Mesothelial cell of epicardium (in vitro differentiated cells): ENCODE results near the gene GTF2H1. TPM values are rescaled to one million over a fixed set of nuclear protein-coding genes. Genes with fewer than 3 reads are reported as not detected.

Experiments used
- DNase-seq, 2 experiments: peaks; one replicate each; pipeline ENCODE4 v3.0.0; 2021; ENCODE audit warnings: low spot score in 2 of 2; ENCODE audit not compliant: unreplicated experiment in 2 of 2
- H3K27ac Mint-ChIP-seq: 2 replicates; pipeline ENCODE4 v1.8.0; 2021; ENCODE audit warnings: mixed read lengths
- H3K27me3 Mint-ChIP-seq: 2 replicates; pipeline ENCODE4 v1.8.0; 2021; ENCODE audit warnings: low read depth, mixed read lengths
- H3K36me3 Mint-ChIP-seq: 2 replicates; pipeline ENCODE4 v1.8.0; 2021; ENCODE audit warnings: mixed read lengths
- H3K4me1 Mint-ChIP-seq: 2 replicates; pipeline ENCODE4 v1.8.0; 2021; ENCODE audit warnings: mixed read lengths
- H3K4me3 Mint-ChIP-seq: 2 replicates; pipeline ENCODE4 v1.8.0; 2021; ENCODE audit warnings: mild to moderate bottlenecking, moderate library complexity, mixed read lengths
- H3K9me3 Mint-ChIP-seq: 2 replicates; pipeline ENCODE4 v1.8.0; 2021; ENCODE audit warnings: mixed read lengths
- total RNA-seq: library from RNA; stranded (reverse); gene quantifications from 3 replicates; pipeline ENCODE4 v1.2.1, GENCODE V29; 2021
- TF ChIP-seq, protein P1 (sequence below): fragments of 200-600 bp; sonication (generic); IDR thresholded peaks from one replicate; pipeline ENCODE4 v1.5.0; 2021; ENCODE audit warnings: antibody characterized with exemption; ENCODE audit not compliant: unreplicated experiment

The GTF2H1 gene
- 45.9 to 47.8 TPM (median 46.2 TPM) in 3 replicates for total RNA-seq

DNA sequence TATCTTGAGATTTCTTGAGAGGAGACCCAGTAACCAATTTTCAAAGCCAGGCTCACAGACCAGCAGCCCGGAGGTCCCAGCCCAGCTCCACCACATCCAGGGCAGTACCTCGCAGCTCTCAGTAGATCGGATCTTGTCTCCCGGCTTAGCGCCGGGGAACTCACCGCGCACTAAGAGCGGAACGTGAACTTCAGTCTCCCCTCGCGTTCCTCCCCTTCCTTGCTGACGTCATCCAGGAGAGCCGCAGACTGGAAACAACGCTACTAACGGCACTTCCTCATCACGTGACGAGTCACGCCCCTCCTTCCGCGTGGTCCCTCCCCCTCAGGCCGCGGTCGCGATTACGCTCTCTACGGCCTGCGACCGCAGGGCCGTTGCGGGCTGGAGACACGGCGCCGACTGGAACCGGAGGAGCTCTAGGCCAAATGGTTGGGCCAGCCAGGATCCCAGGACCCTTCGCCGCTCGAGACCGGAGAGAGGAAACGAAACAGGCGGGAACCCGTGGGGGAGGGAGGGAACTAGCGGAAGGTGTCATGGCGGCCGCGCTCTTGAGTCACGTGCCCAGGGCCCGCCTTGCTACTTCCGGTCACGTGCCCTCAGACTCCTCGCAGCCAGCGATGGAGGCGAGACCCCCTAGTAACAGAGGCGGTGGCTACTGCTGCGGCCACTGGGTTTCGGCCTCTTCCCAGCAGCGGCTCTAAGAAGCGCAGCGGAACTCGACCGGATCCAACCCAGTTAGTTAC is at the start of gene GTF2H1, which contains the start of gene HPS5:
Gene GTF2H1 (plus strand): TSS at position 599 of the 743 bp plus-strand sequence. CDS start 10,508 bp downstream, outside the sequence.
Gene HPS5 (minus strand): TSS at position 172 of the 743 bp plus-strand sequence. CDS start 4,282 bp downstream, outside the sequence.
- H3K4me1 Mint-ChIP-seq: peaks cover 58% of the 10 kb centered on the region
- H3K9me3 Mint-ChIP-seq: no peaks in the 10 kb centered on the region
- peak within 1 kb of the TSS; percentile 100 for H3K27ac Mint-ChIP-seq
- TF ChIP-seq, protein P1, sequence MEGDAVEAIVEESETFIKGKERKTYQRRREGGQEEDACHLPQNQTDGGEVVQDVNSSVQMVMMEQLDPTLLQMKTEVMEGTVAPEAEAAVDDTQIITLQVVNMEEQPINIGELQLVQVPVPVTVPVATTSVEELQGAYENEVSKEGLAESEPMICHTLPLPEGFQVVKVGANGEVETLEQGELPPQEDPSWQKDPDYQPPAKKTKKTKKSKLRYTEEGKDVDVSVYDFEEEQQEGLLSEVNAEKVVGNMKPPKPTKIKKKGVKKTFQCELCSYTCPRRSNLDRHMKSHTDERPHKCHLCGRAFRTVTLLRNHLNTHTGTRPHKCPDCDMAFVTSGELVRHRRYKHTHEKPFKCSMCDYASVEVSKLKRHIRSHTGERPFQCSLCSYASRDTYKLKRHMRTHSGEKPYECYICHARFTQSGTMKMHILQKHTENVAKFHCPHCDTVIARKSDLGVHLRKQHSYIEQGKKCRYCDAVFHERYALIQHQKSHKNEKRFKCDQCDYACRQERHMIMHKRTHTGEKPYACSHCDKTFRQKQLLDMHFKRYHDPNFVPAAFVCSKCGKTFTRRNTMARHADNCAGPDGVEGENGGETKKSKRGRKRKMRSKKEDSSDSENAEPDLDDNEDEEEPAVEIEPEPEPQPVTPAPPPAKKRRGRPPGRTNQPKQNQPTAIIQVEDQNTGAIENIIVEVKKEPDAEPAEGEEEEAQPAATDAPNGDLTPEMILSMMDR: no peak
- peak within 1 kb of the TSS; percentile 91 for H3K4me3 Mint-ChIP-seq
- no peaks in the 10 kb centered on the region for H3K27me3 Mint-ChIP-seq
- peak; percentile 92 to 93 for DNase-seq
- H3K36me3 Mint-ChIP-seq: peaks cover 8% of the 10 kb centered on the region

DNA sequence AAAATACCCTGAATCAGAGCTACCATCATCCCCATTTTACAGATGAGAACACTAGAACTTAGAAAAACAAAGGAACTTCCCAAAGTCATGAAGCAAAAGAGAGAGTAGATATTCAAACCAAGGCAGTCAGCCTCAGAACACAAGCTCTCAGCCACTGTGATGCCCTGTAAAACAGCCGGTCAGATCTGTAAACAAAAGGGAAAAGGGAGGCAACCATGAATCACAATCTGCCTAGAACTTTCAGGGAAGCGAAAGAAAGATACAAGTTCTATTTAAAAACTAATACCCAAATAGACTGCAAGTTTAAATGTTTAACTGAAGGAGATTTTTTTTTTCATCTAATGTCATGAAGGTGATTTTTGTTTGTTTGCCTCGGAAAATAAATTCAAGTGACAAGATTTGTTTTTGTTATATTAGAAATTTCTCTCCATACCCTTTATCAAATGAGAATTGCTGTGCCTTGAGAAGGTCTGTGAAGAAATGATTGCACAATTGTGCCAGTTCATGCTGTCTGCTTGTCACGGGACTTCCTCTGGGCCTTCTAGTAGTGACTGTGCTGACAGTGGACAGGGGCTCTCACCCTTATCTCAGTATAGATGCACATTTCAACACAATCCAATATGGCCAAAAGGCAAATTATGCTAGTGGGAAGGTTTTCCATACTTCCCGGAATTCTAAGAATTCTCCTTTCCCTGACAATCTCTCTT is 44.6 kb upstream of the GTF2H1 start:
- no peaks in the 10 kb centered on the region for H3K4me1 Mint-ChIP-seq
- H3K36me3 Mint-ChIP-seq: peaks cover 43% of the 10 kb centered on the region

DNA sequence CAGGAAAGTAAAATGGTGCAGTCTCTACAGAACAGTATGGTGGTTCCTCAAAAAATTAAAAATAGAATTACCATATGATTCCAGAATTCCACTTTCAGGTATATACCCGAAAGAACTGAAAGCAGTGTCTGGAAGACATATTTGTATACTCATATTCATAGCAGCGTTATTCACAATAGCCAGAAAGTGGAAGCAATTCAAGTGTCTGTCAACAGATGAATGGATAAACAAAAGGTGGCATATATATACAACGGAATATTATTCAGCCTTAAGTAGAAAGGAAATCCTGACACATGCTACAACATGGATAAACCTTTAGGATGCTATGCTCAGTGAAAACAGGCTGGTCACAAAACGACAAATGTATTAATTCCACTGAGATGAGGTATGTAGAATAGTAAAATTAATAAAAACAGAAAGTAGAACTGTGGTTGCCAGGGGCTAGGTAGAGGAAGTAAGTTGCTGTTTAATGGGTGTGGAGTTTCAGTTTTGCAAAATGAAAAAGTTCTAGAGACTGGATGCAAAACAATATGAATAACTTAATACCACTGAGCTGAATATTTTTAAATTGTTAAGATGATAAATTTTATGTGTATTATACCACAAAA is 41.8 kb upstream of the GTF2H1 start:
- DNase-seq: no peak
- H3K9me3 Mint-ChIP-seq: no peaks in the 10 kb centered on the region
- peaks cover 44% of the 10 kb centered on the region for H3K36me3 Mint-ChIP-seq
- no peaks in the 10 kb centered on the region for H3K27me3 Mint-ChIP-seq
- TF ChIP-seq, protein P1: no peak
- no peak overlapping the region for H3K4me3 Mint-ChIP-seq
- H3K27ac Mint-ChIP-seq: no peak overlapping the region
- no peaks in the 10 kb centered on the region for H3K4me1 Mint-ChIP-seq

More for the DNA sequence above, 44.6 kb upstream of the GTF2H1 start:
- Mint-ChIP-seq H3K27ac (no peak overlapping the region), H3K27me3 (no peaks in the 10 kb centered on the region), H3K9me3 (peaks cover 3% of the 10 kb centered on the region), H3K4me3 (no peak overlapping the region)
- DNase-seq: no peak
- TF ChIP-seq, protein P1: no peak

DNA sequence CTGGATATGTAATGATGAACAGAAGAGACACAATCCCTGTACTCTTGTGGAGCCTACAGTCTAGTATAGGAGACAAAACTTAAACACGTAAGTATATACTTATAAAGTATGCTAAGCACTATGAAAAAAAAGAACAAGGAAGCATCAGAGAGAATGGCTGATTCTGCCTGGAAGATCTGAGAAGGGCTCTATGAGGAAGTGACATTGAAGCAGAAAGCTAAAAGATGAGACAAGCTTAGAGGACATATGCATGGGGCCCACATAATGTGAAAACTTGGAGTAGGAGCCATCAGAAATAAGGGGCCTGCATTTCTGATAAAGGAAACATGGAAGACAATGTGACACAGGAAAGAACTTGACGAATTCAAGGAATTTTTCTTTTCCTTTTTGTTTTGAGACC is 39.7 kb upstream of the GTF2H1 start:
- TF ChIP-seq, protein P1: no peak
- Mint-ChIP-seq H3K27me3 (no peaks in the 10 kb centered on the region), H3K4me3 (no peak overlapping the region), H3K4me1 (no peaks in the 10 kb centered on the region), H3K27ac (no peak overlapping the region), H3K36me3 (peaks cover 50% of the 10 kb centered on the region), H3K9me3 (no peaks in the 10 kb centered on the region)
- no peak for DNase-seq

DNA sequence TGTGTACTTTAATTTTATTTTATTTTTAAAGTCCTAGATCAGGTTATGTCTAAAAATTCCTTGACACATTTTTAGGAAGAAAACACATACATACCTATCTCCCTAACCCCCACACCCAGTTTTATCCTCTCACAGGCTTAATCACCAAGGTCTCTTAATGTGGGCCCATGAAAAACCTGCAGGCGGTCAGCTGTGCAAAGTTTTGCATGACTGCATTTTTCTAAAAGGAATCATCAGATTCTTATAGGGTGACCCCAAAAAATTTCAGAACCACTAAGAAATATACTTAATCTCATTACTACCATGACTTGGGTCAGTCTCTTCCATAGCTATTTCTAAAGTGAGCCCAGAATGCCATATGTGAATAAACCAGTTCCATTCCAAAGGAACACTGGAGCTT is 36.5 kb upstream of the GTF2H1 start:
- Mint-ChIP-seq H3K27me3 (no peaks in the 10 kb centered on the region), H3K9me3 (no peaks in the 10 kb centered on the region), H3K27ac (no peak overlapping the region), H3K36me3 (peaks cover 45% of the 10 kb centered on the region), H3K4me3 (no peak overlapping the region), H3K4me1 (no peaks in the 10 kb centered on the region)
- TF ChIP-seq, protein P1: no peak
- no peak for DNase-seq
